Left lung (tissue), 10 donors: ENCODE results near the gene FGFRL1. TPM values are rescaled to one million over a fixed set of nuclear protein-coding genes. Genes with fewer than 3 reads are reported as not detected.

ENCODE experiments used
- ATAC-seq: fragments of 200-7000 bp; cut with Tn5 transposase; one replicate; pipeline ENCODE4 v1.9.1; 2020; ENCODE audit warnings: moderate library complexity
- DNase-seq, 4 donors: peaks; one replicate each; pipeline ENCODE4 v3.0.0-alpha.2; 2013 to 2020
- H3K27ac ChIP-seq, 2 donors: fragments of 200-600 bp; sonication (generic) in 1 of 2; one replicate each; pipeline versions ENCODE4 v1.5.0 to v1.8.0; 2020 to 2021
- H3K27me3 ChIP-seq, 2 donors: fragments of 200-600 bp; sonication (generic) in 1 of 2; one replicate each; pipeline versions ENCODE4 v1.5.0 to v1.8.0; 2020 to 2021
- H3K36me3 ChIP-seq, 2 donors: fragments of 200-600 bp; sonication (generic) in 1 of 2; one replicate each; pipeline versions ENCODE4 v1.5.0 to v1.8.0; 2020 to 2021
- H3K4me1 ChIP-seq, 2 donors: fragments of 200-600 bp; one replicate each; pipeline ENCODE4 v1.8.0; 2021
- H3K4me3 ChIP-seq, 2 donors: fragments of 200-600 bp; sonication (generic) in 1 of 2; one replicate each; pipeline versions ENCODE4 v1.5.0 to v1.8.0; 2020 to 2021; ENCODE audit warnings: mild to moderate bottlenecking in 1 of 2
- H3K9me3 ChIP-seq, 2 donors: fragments of 200-600 bp; sonication (generic) in 1 of 2; one replicate each; pipeline versions ENCODE4 v1.5.0 to v1.8.0; 2020 to 2021
- intact Hi-C, 2 donors: fragments of 100-400 bp; cut with DNase I; formaldehyde crosslinking; loops; one replicate each; pipeline versions ENCODE4 v1.11.2 to v1.14.2; 2022
- polyA plus RNA-seq, 6 donors: library from polyadenylated mRNA; unstranded; fragments of 120-200 nt; gene quantifications; one replicate each; pipeline ENCODE4 v1.2.1, GENCODE V29; 2013; ENCODE audit not compliant: insufficient read length in 6 of 6
- total RNA-seq, 2 donors: library from RNA; stranded (reverse); fragmentation: NEBNext Ultra II Directional; extraction: Animal tissue kit (Norgen Biotek cat#: 25700); gene quantifications; one replicate each; pipeline ENCODE4 v1.2.1, GENCODE V29; 2021
- TF ChIP-seq, protein P1 (sequence below), 2 donors: fragments of 200-600 bp; sonication (generic) in 1 of 2; IDR thresholded peaks; one replicate each; pipeline versions ENCODE4 v1.5.0 to v1.8.0; 2021; ENCODE audit warnings: antibody characterized with exemption in 2 of 2
- donor health status: DM: no; HTN: yes; CAD: no.
- donor health status: DM: no; HTN: no; CAD: no.

The FGFRL1 gene
- total and polyA plus RNA-seq, 8 donors: 16.3 to 31.2 (median 21.3) TPM

- DNase-seq (no peak), ATAC-seq (no peak)
- Histone ChIP-seq H3K4me1 (peaks cover 0 to 1% of the 10 kb centered on the region in 2 donors), H3K27me3 (peaks cover 0 to 70% of the 10 kb centered on the region in 2 donors), H3K9me3 (no peaks in the 10 kb centered on the region), H3K4me3 (no peak overlapping the region), H3K27ac (no peak overlapping the region), H3K36me3 (peaks cover 0 to 13% of the 10 kb centered on the region in 2 donors)
- TF ChIP-seq, protein P1, sequence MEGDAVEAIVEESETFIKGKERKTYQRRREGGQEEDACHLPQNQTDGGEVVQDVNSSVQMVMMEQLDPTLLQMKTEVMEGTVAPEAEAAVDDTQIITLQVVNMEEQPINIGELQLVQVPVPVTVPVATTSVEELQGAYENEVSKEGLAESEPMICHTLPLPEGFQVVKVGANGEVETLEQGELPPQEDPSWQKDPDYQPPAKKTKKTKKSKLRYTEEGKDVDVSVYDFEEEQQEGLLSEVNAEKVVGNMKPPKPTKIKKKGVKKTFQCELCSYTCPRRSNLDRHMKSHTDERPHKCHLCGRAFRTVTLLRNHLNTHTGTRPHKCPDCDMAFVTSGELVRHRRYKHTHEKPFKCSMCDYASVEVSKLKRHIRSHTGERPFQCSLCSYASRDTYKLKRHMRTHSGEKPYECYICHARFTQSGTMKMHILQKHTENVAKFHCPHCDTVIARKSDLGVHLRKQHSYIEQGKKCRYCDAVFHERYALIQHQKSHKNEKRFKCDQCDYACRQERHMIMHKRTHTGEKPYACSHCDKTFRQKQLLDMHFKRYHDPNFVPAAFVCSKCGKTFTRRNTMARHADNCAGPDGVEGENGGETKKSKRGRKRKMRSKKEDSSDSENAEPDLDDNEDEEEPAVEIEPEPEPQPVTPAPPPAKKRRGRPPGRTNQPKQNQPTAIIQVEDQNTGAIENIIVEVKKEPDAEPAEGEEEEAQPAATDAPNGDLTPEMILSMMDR (IDR thresholded peaks at IDR 0.05): no peak
- intact Hi-C loops: no loop called here
Measured at GRCh38 chr4:1028574-1029220, 17.3 kb downstream of the FGFRL1 start.

GRCh38 chr4:1029529-1029928, 18.1 kb downstream of the FGFRL1 start:
- ATAC-seq (no peak), DNase-seq (no peak)
- intact Hi-C loops: no loop called here
- Histone ChIP-seq H3K27ac (no peak overlapping the region), H3K27me3 (peaks cover 0 to 78% of the 10 kb centered on the region in 2 donors), H3K4me3 (no peak overlapping the region), H3K9me3 (no peaks in the 10 kb centered on the region), H3K36me3 (peaks cover 0 to 9% of the 10 kb centered on the region in 2 donors), H3K4me1 (peaks cover 0 to 2% of the 10 kb centered on the region in 2 donors)
- TF ChIP-seq, protein P1 (IDR thresholded peaks at IDR 0.05): no peak

GRCh38 chr4:1030031-1030430, 18.6 kb downstream of the FGFRL1 start:
- TF ChIP-seq, protein P1 (IDR thresholded peaks at IDR 0.05): no peak
- no peak overlapping the region for H3K27ac ChIP-seq
- peaks cover 0 to 2% of the 10 kb centered on the region in 2 donors for H3K4me1 ChIP-seq
- no peaks in the 10 kb centered on the region for H3K9me3 ChIP-seq
- ATAC-seq (no peak), DNase-seq (no peak)
- intact Hi-C loops: no loop called here
- H3K27me3 ChIP-seq: peaks cover 0 to 83% of the 10 kb centered on the region in 2 donors
- no peak overlapping the region for H3K4me3 ChIP-seq
- peaks cover 0 to 5% of the 10 kb centered on the region in 2 donors for H3K36me3 ChIP-seq

DNA sequence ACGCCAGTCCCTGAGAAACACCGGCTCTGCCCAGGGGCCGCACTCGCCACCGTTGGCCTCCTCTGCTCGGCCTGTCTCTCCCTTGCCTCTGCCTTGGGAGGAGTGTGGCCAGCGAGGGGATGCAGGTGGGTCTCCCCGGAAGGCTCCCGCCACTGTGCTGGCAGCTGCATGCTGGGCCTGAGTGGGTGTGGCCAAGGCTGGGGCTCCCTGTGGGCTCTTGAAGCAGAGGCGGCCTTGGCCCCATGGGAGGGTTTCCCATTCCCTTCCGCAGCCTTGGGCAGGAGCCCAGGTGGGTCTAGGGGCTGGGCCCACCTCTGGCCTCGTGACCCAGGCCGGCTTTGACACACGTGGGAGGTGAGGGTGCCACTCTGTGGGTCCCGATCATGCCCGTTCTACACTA, 19.1 kb downstream of the FGFRL1 start:
- no peak for DNase-seq
- Histone ChIP-seq H3K4me3 (no peak overlapping the region), H3K27ac (no peak overlapping the region), H3K27me3 (peaks cover 0 to 88% of the 10 kb centered on the region in 2 donors), H3K36me3 (no peaks in the 10 kb centered on the region), H3K4me1 (peaks cover 0 to 2% of the 10 kb centered on the region in 2 donors), H3K9me3 (no peaks in the 10 kb centered on the region)
- TF ChIP-seq, protein P1 (IDR thresholded peaks at IDR 0.05): no peak
- intact Hi-C loops: no loop called here
- ATAC-seq: no peak

GRCh38 chr4:1031346-1031745, 19.9 kb downstream of the FGFRL1 start:
- intact Hi-C loops: no loop called here

More at GRCh38 chr4:1031346-1031745, 19.9 kb downstream of the FGFRL1 start:
- DNase-seq (no peak), ATAC-seq (no peak)
- Histone ChIP-seq H3K4me3 (no peak overlapping the region), H3K36me3 (no peaks in the 10 kb centered on the region), H3K27me3 (peaks cover 0 to 95% of the 10 kb centered on the region in 2 donors), H3K27ac (no peak overlapping the region), H3K9me3 (no peaks in the 10 kb centered on the region), H3K4me1 (peaks cover 0 to 2% of the 10 kb centered on the region in 2 donors)
- TF ChIP-seq, protein P1 (IDR thresholded peaks at IDR 0.05): no peak
